Stimulated activated CD8-positive, alpha-beta memory T cell treated with anti-CD3 and anti-CD28 coated beads, Interleukin-15, amount 100 ng/mL, for 1 hour (primary cell): ENCODE results near the gene LGALS3BP.

Experiments used
- DNase-seq: peaks from one replicate; pipeline ENCODE4 v3.0.0-alpha.2; 2020; ENCODE audit warnings: low read depth

The LGALS3BP gene

GRCh38 chr17:78935419-78936323 is 44.1 kb downstream of the LGALS3BP start:
- DNase-seq: no peak

GRCh38 chr17:78934681-78935418 is 44.9 kb downstream of the LGALS3BP start:
- no peak for DNase-seq

- DNase-seq: no peak
Observed at GRCh38 chr17:78933959-78934568, 45.7 kb downstream of the LGALS3BP start.

GRCh38 chr17:78933025-78933958 is 46.4 kb downstream of the LGALS3BP start:
- DNase-seq: no peak

GRCh38 chr17:78929908-78930775 is 49.6 kb downstream of the LGALS3BP start:
- DNase-seq: no peak

GRCh38 chr17:78925662-78926555 is 53.8 kb downstream of the LGALS3BP start:
- DNase-seq: no peak

GRCh38 chr17:78925234-78925633 is 54.5 kb downstream of the LGALS3BP start, which contains the start of gene TIMP2:
Gene TIMP2 (minus strand): TSS chr17:78925387. CDS start chr17:78925088, 299 bp downstream.
- peak; percentile 23 for DNase-seq

- no peak for DNase-seq
Observed at GRCh38 chr17:78924481-78925151, 55.1 kb downstream of the LGALS3BP start.

- DNase-seq: peak; percentile 24
Observed at GRCh38 chr17:78923660-78924453, 55.9 kb downstream of the LGALS3BP start.

GRCh38 chr17:78922816-78923498 is 56.8 kb downstream of the LGALS3BP start:
- DNase-seq: no peak

- no peak for DNase-seq
Observed at GRCh38 chr17:78921437-78921971, 58.2 kb downstream of the LGALS3BP start.
